Esophagus muscularis mucosa (tissue), 4 donors: Measurements from ENCODE around the gene SLC25A10. TPM values are rescaled to one million over a fixed set of nuclear protein-coding genes. Genes with fewer than 3 reads are reported as not detected.

Experiments
- DNase-seq: peaks from one replicate; pipeline ENCODE4 v3.0.0-alpha.2; 2017; ENCODE audit errors: extremely low spot score
- H3K27ac ChIP-seq, 4 donors: fragments of 200-600 bp; sonication (generic); replicated peaks in 1 of 4; 1 replicate in 3 of 4; 2 replicates in 1 of 4; pipeline ENCODE4 v1.5.1; 2016 to 2019; ENCODE audit warnings: mild to moderate bottlenecking in 1 of 4
- H3K27me3 ChIP-seq, 4 donors: fragments of 200-600 bp; sonication (generic); one replicate each; pipeline versions ENCODE4 v1.5.1 to v1.6.0; 2016 to 2019
- H3K36me3 ChIP-seq, 4 donors: fragments of 200-600 bp; sonication (generic); one replicate each; pipeline ENCODE4 v1.5.1; 2016 to 2019
- H3K4me1 ChIP-seq, 4 donors: fragments of 200-600 bp; sonication (generic); one replicate each; pipeline ENCODE4 v1.5.1; 2016 to 2019
- H3K4me3 ChIP-seq, 4 donors: fragments of 200-600 bp; sonication (generic); 1 replicate in 2 of 4; 2 replicates in 2 of 4; pipeline ENCODE4 v1.5.1; 2016 to 2019; ENCODE audit warnings: mild to moderate bottlenecking in 4 of 4, moderate library complexity in 1 of 4
- H3K9me3 ChIP-seq, 4 donors: fragments of 200-600 bp; sonication (generic); 1 replicate in 3 of 4; 2 replicates in 1 of 4; pipeline ENCODE4 v1.5.1; 2016 to 2019
- EP300 ChIP-seq: sonication (generic); formaldehyde crosslinking; IDR thresholded peaks from one replicate; pipeline ENCODE4 v1.6.1; 2017; ENCODE audit warnings: antibody characterized with exemption
- POLR2A ChIP-seq: fragments of 450-650 bp; IDR thresholded peaks from one replicate; pipeline ENCODE4 v1.6.1; 2017; ENCODE audit warnings: antibody characterized with exemption, moderate library complexity, mild to moderate bottlenecking, low read depth
- POLR2AphosphoS5 ChIP-seq, 2 donors: sonication (generic); formaldehyde crosslinking; IDR thresholded peaks; one replicate each; pipeline ENCODE4 v1.6.1; 2017; ENCODE audit warnings: antibody characterized with exemption in 2 of 2
- WGBS: methylation state at CpG from one replicate; pipeline ENCODE4 v1.1.5; 2018; 5-methylcytosine and 5-hydroxymethylcytosine counted together
- intact Hi-C: fragments of 100-400 bp; cut with DNase I; formaldehyde crosslinking; loops from one replicate; pipeline ENCODE4 v1.15.1; 2023
- total RNA-seq, 4 donors: library from RNA; depleted of rRNA; stranded (reverse); fragments of >200 nt; gene quantifications; one replicate each; pipeline versions ENCODE4 v1.1.0 to v1.2.1, GENCODE V29; 2016
- TF ChIP-seq, protein P1 (sequence below), 3 experiments: fragments of 200-600 bp in 2 of 3; fragments of 450-650 bp in 1 of 3; sonication (generic) in 2 of 3; IDR thresholded peaks; one replicate each; pipeline ENCODE4 v1.5.1; 2017 to 2019; ENCODE audit warnings: antibody characterized with exemption in 3 of 3, mild to moderate bottlenecking in 2 of 3, moderate library complexity in 1 of 3

Gene SLC25A10
- total RNA-seq, 4 donors from 2014 or later: 2.1 to 5.5 (median 4.8) TPM

DNA sequence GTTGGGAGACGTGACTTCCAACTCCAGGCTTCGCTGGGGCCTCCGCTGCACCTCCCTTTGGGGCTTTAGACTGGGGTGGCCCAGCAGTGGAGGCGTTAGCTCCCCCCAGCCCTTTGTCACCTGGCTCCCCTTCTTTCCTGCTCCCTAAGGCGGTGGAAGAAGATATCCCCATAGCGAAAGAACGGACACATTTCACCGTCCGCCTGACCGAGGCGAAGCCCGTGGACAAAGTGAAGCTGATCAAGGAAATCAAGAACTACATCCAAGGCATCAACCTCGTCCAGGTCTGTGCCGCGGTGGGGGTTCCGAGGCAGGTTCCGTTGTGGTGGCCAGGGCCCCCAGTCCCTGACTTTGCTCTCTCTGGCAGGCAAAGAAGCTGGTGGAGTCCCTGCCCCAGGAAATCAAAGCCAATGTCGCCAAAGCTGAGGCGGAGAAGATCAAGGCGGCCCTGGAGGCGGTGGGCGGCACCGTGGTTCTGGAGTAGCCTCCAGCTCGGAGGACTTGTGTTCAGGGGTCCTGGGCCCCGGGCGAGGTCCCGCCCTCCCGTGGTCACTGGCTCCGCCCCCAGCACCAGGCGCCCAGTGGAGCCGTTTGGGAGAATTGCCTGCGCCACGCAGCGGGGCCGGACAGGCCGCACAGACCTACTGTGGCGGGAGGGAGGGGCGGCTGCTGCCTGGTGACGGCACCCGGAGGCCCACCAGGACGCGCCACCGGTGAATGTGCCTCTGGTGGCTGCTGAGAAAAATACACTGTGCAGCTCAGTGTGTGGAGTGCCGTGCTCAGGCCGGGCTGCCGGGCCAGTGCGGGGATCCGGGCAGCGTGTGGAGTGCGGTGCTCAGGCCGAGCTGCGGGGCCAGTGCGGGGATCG is 5.1 kb upstream of the SLC25A10 start:
- intact Hi-C loops: no loop called here
- H3K4me1 ChIP-seq: peaks cover 35 to 43% (median 38%) of the 10 kb centered on the region in 4 donors
- WGBS: 93% methylated on average over 32 of the region's 54 CpGs
- no peak overlapping the region for H3K27ac ChIP-seq
- DNase-seq: no peak
- no peak for TF ChIP-seq POLR2AphosphoS5 (IDR thresholded peaks at IDR 0.05)
- no peak for TF ChIP-seq EP300
- no peak for TF ChIP-seq POLR2A
- TF ChIP-seq, protein P1, sequence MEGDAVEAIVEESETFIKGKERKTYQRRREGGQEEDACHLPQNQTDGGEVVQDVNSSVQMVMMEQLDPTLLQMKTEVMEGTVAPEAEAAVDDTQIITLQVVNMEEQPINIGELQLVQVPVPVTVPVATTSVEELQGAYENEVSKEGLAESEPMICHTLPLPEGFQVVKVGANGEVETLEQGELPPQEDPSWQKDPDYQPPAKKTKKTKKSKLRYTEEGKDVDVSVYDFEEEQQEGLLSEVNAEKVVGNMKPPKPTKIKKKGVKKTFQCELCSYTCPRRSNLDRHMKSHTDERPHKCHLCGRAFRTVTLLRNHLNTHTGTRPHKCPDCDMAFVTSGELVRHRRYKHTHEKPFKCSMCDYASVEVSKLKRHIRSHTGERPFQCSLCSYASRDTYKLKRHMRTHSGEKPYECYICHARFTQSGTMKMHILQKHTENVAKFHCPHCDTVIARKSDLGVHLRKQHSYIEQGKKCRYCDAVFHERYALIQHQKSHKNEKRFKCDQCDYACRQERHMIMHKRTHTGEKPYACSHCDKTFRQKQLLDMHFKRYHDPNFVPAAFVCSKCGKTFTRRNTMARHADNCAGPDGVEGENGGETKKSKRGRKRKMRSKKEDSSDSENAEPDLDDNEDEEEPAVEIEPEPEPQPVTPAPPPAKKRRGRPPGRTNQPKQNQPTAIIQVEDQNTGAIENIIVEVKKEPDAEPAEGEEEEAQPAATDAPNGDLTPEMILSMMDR (IDR thresholded peaks at IDR 0.05): no peak
- no peak overlapping the region for H3K4me3 ChIP-seq
- peaks cover 9 to 40% (median 36%) of the 10 kb centered on the region in 4 donors for H3K36me3 ChIP-seq
- peaks cover 0 to 6% (median 0%) of the 10 kb centered on the region in 4 donors for H3K27me3 ChIP-seq
- no peaks in the 10 kb centered on the region for H3K9me3 ChIP-seq

- Histone ChIP-seq H3K27me3 (peaks cover 0 to 6% (median 0%) of the 10 kb centered on the region in 4 donors), H3K27ac (no peak overlapping the region), H3K9me3 (no peaks in the 10 kb centered on the region), H3K4me1 (peaks cover 32 to 42% (median 38%) of the 10 kb centered on the region in 4 donors), H3K36me3 (peaks cover 9 to 40% (median 36%) of the 10 kb centered on the region in 4 donors), H3K4me3 (no peak overlapping the region)
- no peak for DNase-seq
- WGBS: 89% methylated on average over 15 of the region's 25 CpGs
- intact Hi-C loops: no loop called here
- TF ChIP-seq POLR2A (no peak), POLR2AphosphoS5 (IDR thresholded peaks at IDR 0.05) (no peak), EP300 (no peak)
- TF ChIP-seq, protein P1 (IDR thresholded peaks at IDR 0.05): no peak
Observed at GRCh38 chr17:81707725-81708646, 4.1 kb upstream of the SLC25A10 start.

GRCh38 chr17:81708739-81709185 is 3.3 kb upstream of the SLC25A10 start:
- Histone ChIP-seq H3K4me3 (no peak overlapping the region), H3K9me3 (no peaks in the 10 kb centered on the region), H3K27me3 (peaks cover 0 to 6% (median 0%) of the 10 kb centered on the region in 4 donors), H3K27ac (no peak overlapping the region), H3K36me3 (peaks cover 9 to 40% (median 36%) of the 10 kb centered on the region in 4 donors), H3K4me1 (peaks cover 35 to 47% (median 44%) of the 10 kb centered on the region in 4 donors)
- intact Hi-C loops: no loop called here
- 88% methylated on average over 12 of the region's 17 CpGs for WGBS
- no peak for DNase-seq
- TF ChIP-seq POLR2AphosphoS5 (IDR thresholded peaks at IDR 0.05): no peak
- no peak for TF ChIP-seq EP300
- no peak for TF ChIP-seq POLR2A
- TF ChIP-seq, protein P1 (IDR thresholded peaks at IDR 0.05): no peak

DNA sequence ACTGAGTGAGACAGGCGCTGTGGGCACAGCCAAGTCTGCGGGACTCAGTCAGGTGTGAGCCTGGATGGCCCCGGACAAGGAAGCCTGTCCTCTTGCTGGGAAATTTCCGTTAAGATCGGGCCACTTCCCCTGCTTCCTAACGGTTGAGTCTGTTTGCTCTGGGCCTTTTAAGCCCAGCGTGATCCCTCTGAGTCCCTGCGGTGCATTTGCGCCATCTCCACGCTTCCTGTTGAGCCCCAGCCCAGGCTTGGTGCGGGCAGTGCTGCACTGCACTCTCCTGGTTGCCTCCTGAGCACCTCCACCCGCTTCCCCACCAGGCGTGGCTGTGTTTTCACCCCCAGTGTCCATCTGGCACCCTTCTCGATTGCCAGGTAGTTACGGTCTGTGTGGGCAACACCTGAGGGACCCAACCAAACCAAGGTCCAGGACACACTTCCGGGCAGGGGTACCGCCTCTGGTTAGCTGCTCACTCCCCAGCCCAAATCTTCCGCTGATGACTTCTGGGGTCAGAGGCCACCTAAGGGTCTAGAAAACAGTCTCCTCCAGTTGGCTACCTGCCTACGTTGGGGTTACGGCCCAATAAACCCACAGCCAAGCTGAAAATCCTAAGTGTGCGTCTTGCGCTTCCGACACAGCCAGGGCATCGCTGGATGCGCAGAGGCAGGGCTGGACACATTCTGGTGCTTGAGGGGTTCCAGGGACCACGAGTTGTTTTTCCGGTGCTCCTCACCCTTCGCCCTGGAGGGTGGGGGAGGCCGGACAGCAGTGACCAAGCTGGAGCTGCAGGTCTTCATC is 1.4 kb upstream of the SLC25A10 start:
- peaks cover 25 to 41% (median 39%) of the 10 kb centered on the region in 4 donors for H3K4me1 ChIP-seq
- intact Hi-C loops: no loop called here
- TF ChIP-seq EP300 (no peak), POLR2AphosphoS5 (IDR thresholded peaks at IDR 0.05) (no peak), POLR2A (no peak)
- TF ChIP-seq, protein P1 (IDR thresholded peaks at IDR 0.05): no peak
- no peak for DNase-seq
- H3K9me3 ChIP-seq: no peaks in the 10 kb centered on the region
- peaks cover 0 to 6% (median 0%) of the 10 kb centered on the region in 4 donors for H3K27me3 ChIP-seq
- WGBS: 19% methylated on average over 18 of the region's 29 CpGs
- peaks cover 9 to 27% (median 24%) of the 10 kb centered on the region in 4 donors for H3K36me3 ChIP-seq
- no peak overlapping the region for H3K27ac ChIP-seq
- H3K4me3 ChIP-seq: peak overlapping the region; percentile 90 to 92 (median 92)
